ENCODE data around the gene PLAU.
A peak's percentile ranks its signal among the peaks of the same experiment; 100 is the strongest.

PLAU gene

GRCh38 chr10:73891540-73891939 is 19.4 kb upstream of the PLAU start:
- Histone ChIP-seq H3K27me3 (ENCODE audit: control insufficient read depth in 1 of 2, insufficient read depth in 1 of 2, low read length in 2 of 2) (no peaks in the 10 kb centered on the region), H3K4me1 (ENCODE audit: control insufficient read depth, insufficient read depth, low read depth, low read length) (peaks cover 35% of the 10 kb centered on the region), H2BK12ac (ENCODE audit: low read length in 2 of 2) (peak overlapping the region; percentile 99), H3K23ac (ENCODE audit: low read length in 2 of 2) (no peak overlapping the region), H2AFZ (ENCODE audit: low read depth, low read length) (no peak overlapping the region), H2AK5ac (ENCODE audit: low read length, severe bottlenecking) (peak overlapping the region; percentile 60), H2BK15ac (ENCODE audit: low read depth, poor library complexity, severe bottlenecking) (peak overlapping the region; percentile 65), H3K9me3 (ENCODE audit: control insufficient read depth, low read length) (no peaks in the 10 kb centered on the region), H4K91ac (ENCODE audit: low read length) (peak overlapping the region; percentile 30), H3K4me3 (ENCODE audit: insufficient read depth in 1 of 2, low read depth in 1 of 2, low read length in 2 of 2) (no peak overlapping the region), H3K9ac (ENCODE audit: low read length) (no peak overlapping the region), H4K8ac (ENCODE audit: low read length) (no peak overlapping the region), H2BK120ac (ENCODE audit: low read depth, low read length) (peak overlapping the region; percentile 39), H3K14ac (ENCODE audit: low read length in 2 of 2) (no peak overlapping the region), H3K18ac (ENCODE audit: low read depth in 1 of 2, low read length in 2 of 2) (peak overlapping the region; percentile 31 to 34), H3K4me2 (ENCODE audit: low read length, poor library complexity, severe bottlenecking) (no peak overlapping the region), H3K27ac (ENCODE audit: low read length, poor library complexity, severe bottlenecking) (no peak overlapping the region), H2BK5ac (ENCODE audit: low read depth, low read length, poor library complexity, severe bottlenecking) (no peak overlapping the region), H3K4ac (ENCODE audit: low read depth in 1 of 2, low read length in 2 of 2) (peak overlapping the region; percentile 66 to 86), H3K79me1 (replicated peaks; ENCODE audit: low read length, poor library complexity, severe bottlenecking) (peaks cover 2% of the 10 kb centered on the region), H3K36me3 (ENCODE audit: control insufficient read depth in 1 of 2, insufficient read depth in 2 of 2, low read depth in 1 of 2, low read length in 2 of 2) (no peaks in the 10 kb centered on the region)
- 85% methylated on average over 5 of the region's 5 CpGs for WGBS
- no peak for DNase-seq

- no peak overlapping the region for H2BK5ac ChIP-seq (ENCODE audit: low read depth, low read length, poor library complexity, severe bottlenecking)
- WGBS, result 39% methylated on average over 7 of the region's 10 CpGs
- H3K9ac ChIP-seq (ENCODE audit: low read length), result no peak overlapping the region
- peak; percentile 78 for DNase-seq
- H4K91ac ChIP-seq (ENCODE audit: low read length), result peak overlapping the region; percentile 86
- no peak overlapping the region for H3K4me3 ChIP-seq (ENCODE audit: insufficient read depth in 1 of 2, low read depth in 1 of 2, low read length in 2 of 2)
- H2AFZ ChIP-seq (ENCODE audit: low read depth, low read length), result no peak overlapping the region
- peaks cover 2% of the 10 kb centered on the region for H3K79me1 ChIP-seq (replicated peaks; ENCODE audit: low read length, poor library complexity, severe bottlenecking)
- H2BK12ac ChIP-seq (ENCODE audit: low read length in 2 of 2), result peak overlapping the region; percentile 99
- H3K4me2 ChIP-seq (ENCODE audit: low read length, poor library complexity, severe bottlenecking), result no peak overlapping the region
- H3K4ac ChIP-seq (ENCODE audit: low read depth in 1 of 2, low read length in 2 of 2), result peak overlapping the region; percentile 80 to 95
- H3K9me3 ChIP-seq (ENCODE audit: control insufficient read depth, low read length), result no peaks in the 10 kb centered on the region
- peak overlapping the region; percentile 88 for H2AK5ac ChIP-seq (ENCODE audit: low read length, severe bottlenecking)
- peak overlapping the region; percentile 90 for H2BK120ac ChIP-seq (ENCODE audit: low read depth, low read length)
- peak overlapping the region in 1 of 2 experiments; percentile 83 for H3K14ac ChIP-seq (ENCODE audit: low read length in 2 of 2)
- H3K27ac ChIP-seq (ENCODE audit: low read length, poor library complexity, severe bottlenecking), result no peak overlapping the region
- peak overlapping the region; percentile 95 for H4K8ac ChIP-seq (ENCODE audit: low read length)
- H2BK15ac ChIP-seq (ENCODE audit: low read depth, poor library complexity, severe bottlenecking), result no peak overlapping the region
- H3K36me3 ChIP-seq (ENCODE audit: control insufficient read depth in 1 of 2, insufficient read depth in 2 of 2, low read depth in 1 of 2, low read length in 2 of 2), result no peaks in the 10 kb centered on the region
- H3K27me3 ChIP-seq (ENCODE audit: control insufficient read depth in 1 of 2, insufficient read depth in 1 of 2, low read length in 2 of 2), result no peaks in the 10 kb centered on the region
- H3K4me1 ChIP-seq (ENCODE audit: control insufficient read depth, insufficient read depth, low read depth, low read length), result peaks cover 31% of the 10 kb centered on the region
- H3K23ac ChIP-seq (ENCODE audit: low read length in 2 of 2), result no peak overlapping the region
- peak overlapping the region; percentile 90 to 94 for H3K18ac ChIP-seq (ENCODE audit: low read depth in 1 of 2, low read length in 2 of 2)
These were observed 18.5 kb upstream of the PLAU start for GRCh38 chr10:73892310-73893030.

GRCh38 chr10:73893426-73893825 is 17.5 kb upstream of the PLAU start:
- Histone ChIP-seq H2AK5ac (ENCODE audit: low read length, severe bottlenecking) (peak overlapping the region; percentile 7), H3K23ac (ENCODE audit: low read length in 2 of 2) (no peak overlapping the region), H3K27me3 (ENCODE audit: control insufficient read depth in 1 of 2, insufficient read depth in 1 of 2, low read length in 2 of 2) (no peaks in the 10 kb centered on the region), H3K4me3 (ENCODE audit: insufficient read depth in 1 of 2, low read depth in 1 of 2, low read length in 2 of 2) (peak overlapping the region in 1 of 2 experiments; percentile 7), H4K91ac (ENCODE audit: low read length) (peak overlapping the region; percentile 87), H2BK12ac (ENCODE audit: low read length in 2 of 2) (peak overlapping the region; percentile 91 to 93), H3K4me1 (ENCODE audit: control insufficient read depth, insufficient read depth, low read depth, low read length) (peaks cover 25% of the 10 kb centered on the region), H3K36me3 (ENCODE audit: control insufficient read depth in 1 of 2, insufficient read depth in 2 of 2, low read depth in 1 of 2, low read length in 2 of 2) (no peaks in the 10 kb centered on the region), H2BK5ac (ENCODE audit: low read depth, low read length, poor library complexity, severe bottlenecking) (no peak overlapping the region), H2AFZ (ENCODE audit: low read depth, low read length) (no peak overlapping the region), H3K4me2 (ENCODE audit: low read length, poor library complexity, severe bottlenecking) (no peak overlapping the region), H3K79me1 (replicated peaks; ENCODE audit: low read length, poor library complexity, severe bottlenecking) (peaks cover 2% of the 10 kb centered on the region), H3K18ac (ENCODE audit: low read depth in 1 of 2, low read length in 2 of 2) (peak overlapping the region; percentile 58 to 72), H3K4ac (ENCODE audit: low read depth in 1 of 2, low read length in 2 of 2) (peak overlapping the region; percentile 57 to 64), H3K27ac (ENCODE audit: low read length, poor library complexity, severe bottlenecking) (no peak overlapping the region), H3K14ac (ENCODE audit: low read length in 2 of 2) (no peak overlapping the region), H2BK120ac (ENCODE audit: low read depth, low read length) (peak overlapping the region; percentile 86), H2BK15ac (ENCODE audit: low read depth, poor library complexity, severe bottlenecking) (no peak overlapping the region), H3K9me3 (ENCODE audit: control insufficient read depth, low read length) (no peaks in the 10 kb centered on the region), H3K9ac (ENCODE audit: low read length) (no peak overlapping the region), H4K8ac (ENCODE audit: low read length) (peak overlapping the region; percentile 19)
- DNase-seq, result no peak
- 80% methylated on average over 6 of the region's 8 CpGs for WGBS

- H2BK120ac ChIP-seq (ENCODE audit: low read depth, low read length), result peak overlapping the region; percentile 22
- H3K9me3 ChIP-seq (ENCODE audit: control insufficient read depth, low read length), result no peaks in the 10 kb centered on the region
- no peak overlapping the region for H2BK15ac ChIP-seq (ENCODE audit: low read depth, poor library complexity, severe bottlenecking)
- H3K4me1 ChIP-seq (ENCODE audit: control insufficient read depth, insufficient read depth, low read depth, low read length), result peaks cover 21% of the 10 kb centered on the region
- DNase-seq, result peak; percentile 92
- H3K79me1 ChIP-seq (replicated peaks; ENCODE audit: low read length, poor library complexity, severe bottlenecking), result peaks cover 2% of the 10 kb centered on the region
- no peak overlapping the region for H3K14ac ChIP-seq (ENCODE audit: low read length in 2 of 2)
- peak overlapping the region in 1 of 2 experiments; percentile 76 for H3K4ac ChIP-seq (ENCODE audit: low read depth in 1 of 2, low read length in 2 of 2)
- H3K4me3 ChIP-seq (ENCODE audit: insufficient read depth in 1 of 2, low read depth in 1 of 2, low read length in 2 of 2), result no peak overlapping the region
- H3K4me2 ChIP-seq (ENCODE audit: low read length, poor library complexity, severe bottlenecking), result no peak overlapping the region
- no peak overlapping the region for H4K8ac ChIP-seq (ENCODE audit: low read length)
- H4K91ac ChIP-seq (ENCODE audit: low read length), result no peak overlapping the region
- H3K9ac ChIP-seq (ENCODE audit: low read length), result no peak overlapping the region
- no peak overlapping the region for H2BK5ac ChIP-seq (ENCODE audit: low read depth, low read length, poor library complexity, severe bottlenecking)
- H3K18ac ChIP-seq (ENCODE audit: low read depth in 1 of 2, low read length in 2 of 2), result peak overlapping the region; percentile 65 to 68
- 53% methylated on average over 5 of the region's 6 CpGs for WGBS
- peak overlapping the region; percentile 66 for H3K27ac ChIP-seq (ENCODE audit: low read length, poor library complexity, severe bottlenecking)
- peak overlapping the region; percentile 33 to 46 for H2BK12ac ChIP-seq (ENCODE audit: low read length in 2 of 2)
- H3K23ac ChIP-seq (ENCODE audit: low read length in 2 of 2), result no peak overlapping the region
- H2AK5ac ChIP-seq (ENCODE audit: low read length, severe bottlenecking), result peak overlapping the region; percentile 59
- no peaks in the 10 kb centered on the region for H3K36me3 ChIP-seq (ENCODE audit: control insufficient read depth in 1 of 2, insufficient read depth in 2 of 2, low read depth in 1 of 2, low read length in 2 of 2)
- H3K27me3 ChIP-seq (ENCODE audit: control insufficient read depth in 1 of 2, insufficient read depth in 1 of 2, low read length in 2 of 2), result no peaks in the 10 kb centered on the region
- no peak overlapping the region for H2AFZ ChIP-seq (ENCODE audit: low read depth, low read length)
These were observed 16.5 kb upstream of the PLAU start for GRCh38 chr10:73894245-73894971.
